GM18951 (cell line): ENCODE data around the gene DIRAS1.
"Not testable (repeated sequence)": the region's sequence is repeated elsewhere in the genome, so short reads cannot be mapped to it uniquely, and the experiment has no call there.

Experiments
- POLR2A ChIP-seq: IDR thresholded peaks from 4 replicates; pipeline ENCODE4 v1.6.1; 2011; ENCODE audit warnings: mild to moderate bottlenecking; ENCODE audit not compliant: insufficient read length, insufficient read depth; ENCODE audit errors: extremely low read depth
- in situ Hi-C: fragments of 300-500 bp; cut with MboI; formaldehyde crosslinking; loops from one replicate; pipeline ENCODE4 v1.12.0; 2022; ENCODE audit warnings: low sequenced_read_pairs, mixed read lengths, inconsistent platforms; ENCODE audit not compliant: unreplicated experiment

The DIRAS1 gene

GRCh38 chr19:2679439-2679838 is 41.7 kb downstream of the DIRAS1 start:
- in situ Hi-C loops: no loop called here

GRCh38 chr19:2678948-2679347 is 42.2 kb downstream of the DIRAS1 start:
- in situ Hi-C loops: not testable (repeated sequence)

More at GRCh38 chr19:2679439-2679838, 41.7 kb downstream of the DIRAS1 start:
- TF ChIP-seq POLR2A: no peak

- in situ Hi-C loops: no loop called here
- TF ChIP-seq POLR2A: no peak
These were observed 43.0 kb downstream of the DIRAS1 start for GRCh38 chr19:2678044-2678671.

GRCh38 chr19:2676823-2677222 is 44.3 kb downstream of the DIRAS1 start:
- in situ Hi-C loops: no loop called here
- no peak for TF ChIP-seq POLR2A

GRCh38 chr19:2675892-2676291 is 45.3 kb downstream of the DIRAS1 start:
- in situ Hi-C loops: no loop called here
- TF ChIP-seq POLR2A: no peak

GRCh38 chr19:2670217-2670616 is 51.0 kb downstream of the DIRAS1 start:
- TF ChIP-seq POLR2A: no peak

GRCh38 chr19:2668175-2668763 is 52.9 kb downstream of the DIRAS1 start:
- TF ChIP-seq POLR2A: no peak
- in situ Hi-C loops: no loop called here

More at GRCh38 chr19:2670217-2670616, 51.0 kb downstream of the DIRAS1 start:
- in situ Hi-C loops: no loop called here

GRCh38 chr19:2667349-2667748 is 53.8 kb downstream of the DIRAS1 start:
- in situ Hi-C loops: not testable (repeated sequence)

- no peak for TF ChIP-seq POLR2A
- in situ Hi-C loops: no loop called here
These were observed 54.7 kb downstream of the DIRAS1 start for GRCh38 chr19:2666344-2666994.

- TF ChIP-seq POLR2A: no peak
- in situ Hi-C loops: no loop called here
These were observed 56.1 kb downstream of the DIRAS1 start for GRCh38 chr19:2665103-2665502.
